GM12872 (cell line): Measurements from ENCODE around the gene FAM3A.

Experiments
- TF ChIP-seq, protein P1 (sequence below): IDR thresholded peaks from 3 replicates; pipeline ENCODE4 v1.5.1; 2011; ENCODE audit warnings: low read depth, mild to moderate bottlenecking, low read length, moderate library complexity; ENCODE audit not compliant: insufficient read depth

The FAM3A gene

DNA sequence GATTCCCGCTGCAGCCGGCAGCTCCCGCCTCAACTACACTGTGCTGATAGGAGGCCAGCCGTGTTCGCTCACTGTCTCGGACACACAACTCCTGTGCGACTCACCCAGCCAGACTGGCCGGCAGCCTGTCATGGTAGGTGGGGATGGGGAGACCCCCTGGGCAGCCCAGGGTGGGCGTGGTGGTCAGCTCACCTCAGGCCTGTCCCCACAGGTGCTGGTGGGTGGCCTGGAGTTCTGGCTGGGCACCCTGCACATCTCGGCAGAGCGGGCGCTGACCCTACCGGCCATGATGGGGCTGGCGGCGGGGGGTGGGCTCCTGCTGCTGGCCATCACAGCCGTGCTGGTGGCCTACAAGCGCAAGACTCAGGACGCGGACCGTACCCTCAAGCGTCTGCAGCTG is 48.5 kb downstream of the FAM3A start:
- TF ChIP-seq, protein P1, sequence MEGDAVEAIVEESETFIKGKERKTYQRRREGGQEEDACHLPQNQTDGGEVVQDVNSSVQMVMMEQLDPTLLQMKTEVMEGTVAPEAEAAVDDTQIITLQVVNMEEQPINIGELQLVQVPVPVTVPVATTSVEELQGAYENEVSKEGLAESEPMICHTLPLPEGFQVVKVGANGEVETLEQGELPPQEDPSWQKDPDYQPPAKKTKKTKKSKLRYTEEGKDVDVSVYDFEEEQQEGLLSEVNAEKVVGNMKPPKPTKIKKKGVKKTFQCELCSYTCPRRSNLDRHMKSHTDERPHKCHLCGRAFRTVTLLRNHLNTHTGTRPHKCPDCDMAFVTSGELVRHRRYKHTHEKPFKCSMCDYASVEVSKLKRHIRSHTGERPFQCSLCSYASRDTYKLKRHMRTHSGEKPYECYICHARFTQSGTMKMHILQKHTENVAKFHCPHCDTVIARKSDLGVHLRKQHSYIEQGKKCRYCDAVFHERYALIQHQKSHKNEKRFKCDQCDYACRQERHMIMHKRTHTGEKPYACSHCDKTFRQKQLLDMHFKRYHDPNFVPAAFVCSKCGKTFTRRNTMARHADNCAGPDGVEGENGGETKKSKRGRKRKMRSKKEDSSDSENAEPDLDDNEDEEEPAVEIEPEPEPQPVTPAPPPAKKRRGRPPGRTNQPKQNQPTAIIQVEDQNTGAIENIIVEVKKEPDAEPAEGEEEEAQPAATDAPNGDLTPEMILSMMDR: no peak

DNA sequence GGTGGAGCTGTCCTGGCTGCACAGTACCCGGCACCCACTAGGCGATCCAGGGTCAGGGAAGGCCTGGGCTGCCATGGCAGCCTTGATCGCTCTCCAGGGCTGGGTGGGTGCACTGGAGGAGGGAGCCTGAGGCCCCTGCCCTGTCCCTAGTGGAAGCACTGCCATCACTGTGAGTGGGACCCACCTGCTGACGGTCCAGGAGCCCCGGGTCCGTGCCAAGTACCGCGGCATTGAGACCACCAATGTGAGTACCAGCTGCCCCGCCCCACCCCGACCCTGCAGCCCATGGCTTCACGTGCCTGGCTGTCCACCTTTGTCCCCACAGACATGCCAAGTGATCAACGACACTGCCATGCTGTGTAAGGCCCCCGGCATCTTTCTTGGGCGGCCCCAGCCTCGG is 49.1 kb downstream of the FAM3A start:
- TF ChIP-seq, protein P1: no peak

DNA sequence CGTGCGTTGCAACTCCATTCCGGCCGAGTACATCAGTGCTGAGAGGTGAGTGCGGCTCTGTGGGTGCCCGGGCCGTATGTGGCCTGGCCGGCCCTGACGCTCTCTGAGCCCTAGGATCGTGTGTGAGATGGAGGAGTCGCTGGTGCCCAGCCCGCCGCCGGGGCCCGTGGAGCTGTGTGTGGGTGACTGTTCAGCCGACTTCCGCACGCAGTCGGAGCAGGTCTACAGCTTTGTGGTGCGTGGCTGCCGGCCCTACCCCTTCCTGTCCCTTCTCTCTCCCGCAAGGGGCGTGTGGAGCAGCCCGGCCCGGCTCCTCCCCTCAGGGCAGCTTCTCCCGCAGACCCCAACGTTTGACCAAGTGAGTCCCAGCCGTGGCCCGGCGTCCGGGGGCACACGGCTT is 50.0 kb downstream of the FAM3A start:
- TF ChIP-seq, protein P1: no peak

DNA sequence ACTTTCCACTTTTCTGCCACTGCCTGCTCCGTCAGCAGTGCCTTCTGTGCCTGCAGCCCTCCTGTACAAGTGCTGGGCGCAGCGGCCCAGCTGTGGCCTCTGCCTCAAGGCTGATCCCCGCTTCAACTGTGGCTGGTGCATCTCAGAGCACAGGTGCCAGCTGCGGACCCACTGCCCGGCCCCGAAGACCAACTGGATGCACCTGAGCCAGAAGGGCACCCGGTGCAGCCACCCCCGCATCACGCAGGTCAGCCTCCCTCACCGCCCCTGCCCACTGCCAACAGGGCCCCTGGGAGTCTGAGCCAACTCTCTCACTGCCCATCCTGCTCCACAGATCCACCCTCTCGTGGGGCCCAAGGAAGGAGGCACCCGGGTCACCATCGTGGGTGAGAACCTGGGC is 50.4 kb downstream of the FAM3A start:
- TF ChIP-seq, protein P1: no peak

DNA sequence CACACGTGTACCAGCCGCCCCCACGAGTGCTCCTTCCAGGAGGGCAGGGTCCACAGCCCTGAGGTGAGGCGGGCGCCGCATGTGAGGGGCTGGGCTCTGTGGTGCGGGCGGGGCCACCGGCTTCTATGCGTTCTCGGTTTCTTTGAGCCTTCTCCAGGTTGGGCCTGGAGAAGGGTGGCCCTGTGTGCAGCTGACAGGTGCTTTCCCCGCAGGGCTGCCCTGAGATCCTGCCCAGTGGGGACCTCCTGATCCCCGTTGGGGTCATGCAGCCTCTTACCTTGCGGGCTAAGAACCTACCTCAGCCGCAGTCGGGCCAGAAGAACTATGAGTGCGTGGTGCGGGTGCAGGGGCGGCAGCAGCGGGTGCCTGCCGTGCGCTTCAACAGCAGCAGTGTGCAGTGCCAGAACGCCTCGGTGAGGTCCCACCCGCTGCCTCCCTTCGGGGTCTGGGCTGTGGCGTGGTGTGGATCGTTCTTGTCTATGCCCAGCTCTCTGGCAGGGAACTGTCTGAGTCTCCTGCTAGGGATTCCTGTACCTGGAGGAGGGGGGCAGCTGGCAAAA is 51.1 kb downstream of the FAM3A start:
- TF ChIP-seq, protein P1: no peak

DNA sequence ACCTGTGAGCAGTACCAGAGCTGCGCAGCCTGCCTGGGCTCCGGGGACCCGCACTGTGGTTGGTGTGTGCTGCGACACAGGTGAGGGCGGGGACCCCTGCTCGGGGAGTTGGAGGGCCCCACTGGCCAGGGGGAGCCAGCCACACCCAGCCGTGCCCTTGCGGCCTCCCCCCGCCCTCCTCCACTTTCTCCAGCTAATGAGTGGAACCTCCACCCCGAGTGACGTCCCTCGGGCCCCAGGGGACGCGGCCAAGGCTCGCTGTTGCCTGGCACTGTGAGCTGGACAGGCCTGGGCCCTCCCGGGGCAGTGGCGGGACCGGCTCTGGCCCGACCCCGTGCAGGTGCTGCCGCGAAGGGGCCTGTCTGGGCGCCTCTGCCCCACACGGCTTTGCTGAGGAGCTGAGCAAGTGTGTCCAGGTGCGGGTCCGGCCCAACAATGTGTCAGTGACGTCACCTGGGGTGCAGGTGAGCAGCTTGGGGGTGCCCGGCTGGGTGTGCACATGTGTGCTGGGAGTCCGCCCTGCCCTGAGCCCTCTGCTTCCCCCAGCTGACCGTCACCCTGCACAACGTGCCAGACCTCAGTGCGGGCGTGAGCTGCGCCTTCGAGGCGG is 52.3 kb downstream of the FAM3A start:
- TF ChIP-seq, protein P1: no peak

DNA sequence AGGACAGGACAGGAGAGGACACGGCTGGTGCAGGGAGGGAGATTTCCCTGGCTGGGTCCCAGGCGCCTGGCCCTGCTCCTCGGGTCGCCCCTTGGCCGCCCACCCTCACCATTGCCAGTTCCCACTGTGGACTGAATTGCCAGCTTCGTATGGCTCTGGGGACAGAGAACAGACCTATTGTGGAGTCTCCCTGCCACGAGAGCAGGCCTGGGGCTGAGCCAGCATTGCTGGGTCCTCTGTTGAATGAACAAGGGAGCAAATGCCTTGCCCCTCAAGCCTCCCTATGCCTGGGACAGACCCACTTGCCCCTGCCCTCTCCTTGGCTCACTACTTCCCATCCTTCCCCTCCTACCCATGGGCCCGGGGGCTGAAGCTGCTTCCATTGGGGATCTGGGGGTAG is 53.6 kb downstream of the FAM3A start:
- TF ChIP-seq, protein P1: no peak

DNA sequence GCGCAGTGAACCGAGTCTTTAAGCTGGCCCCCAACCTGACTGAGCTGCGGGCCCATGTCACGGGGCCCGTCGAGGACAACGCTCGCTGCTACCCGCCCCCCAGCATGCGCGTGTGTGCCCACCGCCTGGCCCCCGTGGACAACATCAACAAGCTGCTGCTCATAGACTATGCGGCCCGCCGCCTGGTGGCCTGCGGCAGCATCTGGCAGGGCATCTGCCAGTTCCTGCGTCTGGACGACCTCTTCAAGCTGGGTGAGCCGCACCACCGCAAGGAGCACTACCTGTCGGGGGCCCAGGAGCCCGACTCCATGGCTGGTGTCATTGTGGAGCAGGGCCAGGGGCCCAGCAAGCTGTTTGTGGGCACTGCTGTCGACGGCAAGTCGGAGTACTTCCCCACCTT is 55.7 kb downstream of the FAM3A start:
- TF ChIP-seq, protein P1: no peak
